OCI-LY7 (cell line): ENCODE measurements around the gene TBX2.

Experiments used
- CTCF ChIP-seq: fragments of 200-600 bp; sonication (generic); conservative IDR thresholded peaks from 2 replicates; pipeline ENCODE4 v1.5.1; 2014; ENCODE audit warnings: mild to moderate bottlenecking, antibody characterized with exemption, low read length, moderate library complexity, mixed read lengths
- EZH2phosphoT487 ChIP-seq: fragments of 200-600 bp; sonication (generic); IDR thresholded peaks from 2 replicates; pipeline ENCODE4 v1.6.1; 2018; ENCODE audit warnings: low read depth, borderline replicate concordance, mild to moderate bottlenecking, mixed run types, antibody characterized with exemption, low read length, moderate library complexity, mixed read lengths

- TF ChIP-seq CTCF (no peak), EZH2phosphoT487 (no peak)
These were observed 1.9 kb downstream of the TBX2 start for GRCh38 chr17:61401389-61402072.
